BLaER1 (cell line): ENCODE results near the gene GIGYF2.
"Not testable (repeated sequence)": the region's sequence is repeated elsewhere in the genome, so short reads cannot be mapped to it uniquely, and the experiment has no call there.

ENCODE experiments used
- H3K27ac ChIP-seq: shearing (Covaris generic); formaldehyde crosslinking; 2 replicates; pipeline ENCODE4 v1.8.1; 2022
- H3K27me3 ChIP-seq: shearing (Covaris generic); formaldehyde crosslinking; 2 replicates; pipeline ENCODE4 v1.8.1; 2022
- H3K36me3 ChIP-seq: shearing (Covaris generic); formaldehyde crosslinking; 2 replicates; pipeline ENCODE4 v1.8.1; 2022
- H3K4me1 ChIP-seq: shearing (Covaris generic); formaldehyde crosslinking; 2 replicates; pipeline ENCODE4 v1.8.1; 2022
- H3K4me2 ChIP-seq: shearing (Covaris generic); formaldehyde crosslinking; 2 replicates; pipeline ENCODE4 v1.8.1; 2022
- H3K4me3 ChIP-seq: shearing (Covaris generic); formaldehyde crosslinking; 2 replicates; pipeline ENCODE4 v1.8.1; 2022
- H3K9ac ChIP-seq: shearing (Covaris generic); formaldehyde crosslinking; 2 replicates; pipeline ENCODE4 v1.8.1; 2022
- H3K9me3 ChIP-seq: shearing (Covaris generic); formaldehyde crosslinking; 2 replicates; pipeline ENCODE4 v1.8.1; 2022
- H4K20me1 ChIP-seq: shearing (Covaris generic); formaldehyde crosslinking; 2 replicates; pipeline ENCODE4 v1.8.1; 2022
- Cebpa-rat ChIP-seq: shearing (Covaris generic); IDR thresholded peaks from 2 replicates; pipeline ENCODE4 v1.8.1; 2022

The GIGYF2 gene

DNA sequence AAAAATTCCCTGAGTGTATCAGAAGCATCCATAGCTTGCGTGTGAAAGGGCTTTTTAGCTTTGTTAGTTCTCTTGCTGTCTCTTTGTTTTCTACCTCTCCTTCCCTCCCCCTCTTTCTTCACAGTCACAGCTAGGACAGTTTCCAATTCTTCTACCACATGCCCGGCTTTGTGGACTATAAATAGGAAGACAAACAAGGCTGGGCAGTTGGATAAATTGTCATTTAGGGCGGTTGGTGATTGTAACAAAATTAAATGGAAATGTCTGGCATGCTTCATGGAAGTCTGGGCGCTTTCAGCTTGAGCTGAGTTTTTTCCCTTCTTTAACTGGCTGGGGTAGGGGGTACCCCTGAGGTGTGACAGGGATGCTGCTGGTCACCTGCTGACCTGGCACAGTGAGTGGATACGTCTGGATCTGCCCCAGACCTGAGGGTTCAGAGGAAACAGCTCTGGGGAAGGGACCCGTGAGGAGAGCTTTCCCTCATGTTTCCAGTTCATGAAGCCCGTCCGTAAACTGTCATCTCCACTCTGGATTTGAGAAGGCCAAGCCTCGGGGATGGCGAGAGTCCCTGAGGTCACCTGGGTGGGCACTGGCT is 29.0 kb upstream of the GIGYF2 start:
- H3K4me2 ChIP-seq, result no peak overlapping the region
- no peaks in the 10 kb centered on the region for H3K9me3 ChIP-seq
- no peaks in the 10 kb centered on the region for H3K4me1 ChIP-seq
- H3K9ac ChIP-seq, result no peak overlapping the region
- no peaks in the 10 kb centered on the region for H3K27me3 ChIP-seq
- TF ChIP-seq Cebpa-rat, result no peak
- no peak overlapping the region for H3K27ac ChIP-seq
- no peaks in the 10 kb centered on the region for H4K20me1 ChIP-seq
- H3K36me3 ChIP-seq, result no peaks in the 10 kb centered on the region
- no peak overlapping the region for H3K4me3 ChIP-seq

GRCh38 chr2:232668805-232669444 is 28.2 kb upstream of the GIGYF2 start:
- H3K4me1 ChIP-seq, result no peaks in the 10 kb centered on the region
- H3K4me2 ChIP-seq, result no peak overlapping the region
- no peak for TF ChIP-seq Cebpa-rat
- H3K9me3 ChIP-seq, result no peaks in the 10 kb centered on the region
- no peaks in the 10 kb centered on the region for H4K20me1 ChIP-seq
- H3K36me3 ChIP-seq, result no peaks in the 10 kb centered on the region
- H3K27me3 ChIP-seq, result no peaks in the 10 kb centered on the region
- no peak overlapping the region for H3K4me3 ChIP-seq
- no peak overlapping the region for H3K9ac ChIP-seq
- H3K27ac ChIP-seq, result no peak overlapping the region

DNA sequence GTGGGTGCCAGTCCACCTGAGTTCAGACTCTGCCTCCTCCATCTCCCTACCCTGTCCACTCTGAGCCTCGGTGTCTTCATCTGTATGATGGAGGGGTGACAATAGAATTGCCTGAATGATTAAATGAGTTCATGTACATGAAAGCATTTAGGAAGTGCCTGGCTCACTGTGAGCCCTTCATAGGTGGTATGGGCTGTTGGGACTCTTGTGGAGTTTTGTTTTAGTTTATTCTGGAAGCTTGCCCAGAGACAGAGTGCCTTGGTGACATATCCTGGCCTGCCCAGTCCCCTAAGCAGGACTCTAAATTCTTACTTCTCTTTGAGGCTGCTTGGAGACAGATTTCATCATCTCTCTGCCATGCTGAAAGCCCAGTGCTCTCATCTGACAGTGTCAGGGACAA is 24.5 kb upstream of the GIGYF2 start:
- Histone ChIP-seq H3K36me3 (no peaks in the 10 kb centered on the region), H3K27ac (no peak overlapping the region), H3K4me2 (no peak overlapping the region)

DNA sequence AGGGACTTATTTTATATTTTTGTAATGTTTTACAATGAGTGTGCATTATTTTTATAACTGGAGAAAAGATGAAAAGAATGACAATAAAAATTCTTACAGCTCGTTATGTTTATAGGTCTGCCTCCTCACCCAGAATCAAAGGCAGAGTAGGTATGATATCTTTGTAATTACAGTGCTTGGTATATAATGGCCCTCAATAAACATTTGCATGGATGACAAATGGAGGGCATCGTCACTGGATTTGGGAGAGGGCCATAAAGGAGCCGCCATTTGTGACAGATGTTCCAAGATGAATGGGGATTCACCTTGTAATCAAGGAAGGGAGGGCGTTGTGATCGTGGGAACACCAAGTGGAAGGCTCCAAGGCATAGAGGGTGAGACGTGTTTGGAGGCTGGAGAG is 22.6 kb upstream of the GIGYF2 start:
- Histone ChIP-seq H3K4me3 (no peak overlapping the region), H4K20me1 (no peaks in the 10 kb centered on the region), H3K4me1 (no peaks in the 10 kb centered on the region), H3K36me3 (no peaks in the 10 kb centered on the region), H3K9ac (no peak overlapping the region), H3K27me3 (no peaks in the 10 kb centered on the region), H3K9me3 (no peaks in the 10 kb centered on the region), H3K4me2 (no peak overlapping the region), H3K27ac (no peak overlapping the region)
- TF ChIP-seq Cebpa-rat, result no peak

More for the DNA sequence above, 24.5 kb upstream of the GIGYF2 start:
- Histone ChIP-seq H3K4me1 (no peaks in the 10 kb centered on the region), H3K9me3 (no peaks in the 10 kb centered on the region), H3K27me3 (no peaks in the 10 kb centered on the region), H3K9ac (no peak overlapping the region), H3K4me3 (no peak overlapping the region), H4K20me1 (no peaks in the 10 kb centered on the region)
- no peak for TF ChIP-seq Cebpa-rat

- no peaks in the 10 kb centered on the region for H3K4me1 ChIP-seq
These were observed 21.8 kb upstream of the GIGYF2 start for GRCh38 chr2:232675381-232675780.

DNA sequence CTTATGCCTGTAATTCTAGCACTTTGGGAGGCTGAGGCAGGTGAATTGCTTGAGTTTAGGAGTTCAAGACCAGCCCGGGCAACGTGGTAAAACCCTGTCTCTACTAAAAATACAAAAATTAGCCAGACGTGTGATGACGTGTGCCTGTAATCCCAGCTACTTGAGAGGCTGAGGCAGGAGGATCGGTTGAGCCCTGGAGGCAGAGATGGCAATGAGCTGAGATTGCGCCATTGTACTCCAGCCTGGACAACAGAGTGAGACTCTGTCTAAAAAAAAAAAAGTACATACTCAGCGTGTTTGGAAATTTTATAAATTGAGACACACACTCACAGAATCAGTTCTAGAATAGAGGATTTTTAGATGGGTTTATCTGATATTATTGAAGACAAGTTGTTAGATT is 17.1 kb upstream of the GIGYF2 start:
- Histone ChIP-seq H3K27me3 (no peaks in the 10 kb centered on the region), H3K27ac (no peak overlapping the region), H3K9me3 (no peaks in the 10 kb centered on the region), H4K20me1 (no peaks in the 10 kb centered on the region), H3K36me3 (no peaks in the 10 kb centered on the region), H3K4me3 (no peak overlapping the region), H3K9ac (no peak overlapping the region), H3K4me2 (no peak overlapping the region), H3K4me1 (no peaks in the 10 kb centered on the region)
- no peak for TF ChIP-seq Cebpa-rat

More at GRCh38 chr2:232675381-232675780, 21.8 kb upstream of the GIGYF2 start:
- no peak overlapping the region for H3K9ac ChIP-seq
- no peak overlapping the region for H3K4me2 ChIP-seq
- no peak for TF ChIP-seq Cebpa-rat
- H3K4me3 ChIP-seq, result no peak overlapping the region
- no peaks in the 10 kb centered on the region for H4K20me1 ChIP-seq
- no peak overlapping the region for H3K27ac ChIP-seq
- no peaks in the 10 kb centered on the region for H3K27me3 ChIP-seq
- no peaks in the 10 kb centered on the region for H3K9me3 ChIP-seq
- H3K36me3 ChIP-seq, result no peaks in the 10 kb centered on the region

DNA sequence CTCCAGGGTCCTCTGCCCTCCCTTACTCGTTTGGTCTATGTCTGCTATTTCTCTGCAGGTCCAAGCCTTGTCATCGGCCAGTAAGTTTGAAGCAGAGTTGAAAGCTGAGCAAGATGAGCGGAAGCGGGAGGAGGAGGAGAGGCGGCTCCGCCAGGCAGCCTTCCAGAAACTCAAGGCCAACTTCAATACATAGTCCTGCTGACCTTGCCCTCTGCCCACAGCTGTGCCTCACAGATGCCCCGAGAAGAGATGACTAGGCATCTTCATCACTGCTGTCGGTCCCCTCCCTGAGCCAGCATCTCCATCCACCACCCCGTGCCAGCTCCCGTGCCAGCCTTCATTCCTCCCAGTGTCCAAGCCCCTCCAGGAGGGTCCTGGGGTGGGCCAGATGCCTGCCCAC is 15.6 kb upstream of the GIGYF2 start:
- H3K36me3 ChIP-seq, result no peaks in the 10 kb centered on the region
- H4K20me1 ChIP-seq, result no peaks in the 10 kb centered on the region
- TF ChIP-seq Cebpa-rat, result no peak
- H3K27ac ChIP-seq, result no peak overlapping the region
- H3K4me2 ChIP-seq, result no peak overlapping the region
- no peaks in the 10 kb centered on the region for H3K27me3 ChIP-seq
- no peaks in the 10 kb centered on the region for H3K9me3 ChIP-seq
- no peak overlapping the region for H3K4me3 ChIP-seq
- no peak overlapping the region for H3K9ac ChIP-seq
- no peaks in the 10 kb centered on the region for H3K4me1 ChIP-seq

GRCh38 chr2:232683368-232683767 is 13.8 kb upstream of the GIGYF2 start:
- H3K9ac ChIP-seq, result no peak overlapping the region
- H3K4me3 ChIP-seq, result no peak overlapping the region
- H3K4me2 ChIP-seq, result no peak overlapping the region
- H3K36me3 ChIP-seq, result no peaks in the 10 kb centered on the region
- H3K27me3 ChIP-seq, result no peaks in the 10 kb centered on the region
- no peaks in the 10 kb centered on the region for H4K20me1 ChIP-seq
- no peak overlapping the region for H3K27ac ChIP-seq
- H3K4me1 ChIP-seq, result peaks cover 12% of the 10 kb centered on the region
- H3K9me3 ChIP-seq, result no peaks in the 10 kb centered on the region
- no peak for TF ChIP-seq Cebpa-rat

GRCh38 chr2:232685391-232685790 is 11.7 kb upstream of the GIGYF2 start:
- not testable (repeated sequence) for H3K4me2 ChIP-seq

GRCh38 chr2:232687382-232688160 is 9.6 kb upstream of the GIGYF2 start:
- Histone ChIP-seq H3K4me2 (peak overlapping the region; percentile 42), H3K36me3 (no peaks in the 10 kb centered on the region), H3K9me3 (no peaks in the 10 kb centered on the region), H3K27ac (0 out of 2 replicates have a peak overlapping the region, but pooled peaks have one; percentile 35), H3K4me3 (no peak overlapping the region), H3K27me3 (no peaks in the 10 kb centered on the region), H3K4me1 (peaks cover 13% of the 10 kb centered on the region), H3K9ac (no peak overlapping the region), H4K20me1 (no peaks in the 10 kb centered on the region)
- no peak for TF ChIP-seq Cebpa-rat

More at GRCh38 chr2:232685391-232685790, 11.7 kb upstream of the GIGYF2 start:
- not testable (repeated sequence) for H4K20me1 ChIP-seq, H3K9ac ChIP-seq, H3K27me3 ChIP-seq, H3K9me3 ChIP-seq, H3K4me3 ChIP-seq, H3K36me3 ChIP-seq, H3K27ac ChIP-seq
- peaks cover 13% of the 10 kb centered on the region for H3K4me1 ChIP-seq
